ENCODE data around the gene PLCB4. TPM values are rescaled to one million over a fixed set of nuclear protein-coding genes. Genes with fewer than 3 reads are reported as not detected.

The PLCB4 gene
- total RNA-seq, 4 donors from 2014 or later: 6.3 to 24.5 (median 10.4) TPM

- Histone ChIP-seq H3K4me3 (no peak overlapping the region), H3K27ac (no peak overlapping the region), H3K27me3 (no peaks in the 10 kb centered on the region), H3K9me3 (no peaks in the 10 kb centered on the region), H3K36me3 (no peaks in the 10 kb centered on the region), H3K4me1 (no peaks in the 10 kb centered on the region)
- WGBS: 77% methylated on average over 2 of the region's 2 CpGs
- no peak for DNase-seq (ENCODE audit: low spot score in 2 of 2)
- TF ChIP-seq POLR2A (IDR thresholded peaks at IDR 0.05) (no peak), CTCF (IDR thresholded peaks at IDR 0.05) (no peak), POLR2AphosphoS5 (IDR thresholded peaks at IDR 0.05) (no peak), EP300 (IDR thresholded peaks at IDR 0.05) (no peak)
Observed at GRCh38 chr20:9103955-9104354, 35.1 kb downstream of the PLCB4 start.

GRCh38 chr20:9108260-9108659 is 39.4 kb downstream of the PLCB4 start:
- Histone ChIP-seq H3K36me3 (no peaks in the 10 kb centered on the region), H3K4me1 (peaks cover 10% of the 10 kb centered on the region), H3K4me3 (no peak overlapping the region), H3K9me3 (no peaks in the 10 kb centered on the region), H3K27me3 (no peaks in the 10 kb centered on the region), H3K27ac (no peak overlapping the region)
- no peak for DNase-seq (ENCODE audit: low spot score in 2 of 2)
- TF ChIP-seq CTCF (IDR thresholded peaks at IDR 0.05) (no peak), POLR2A (IDR thresholded peaks at IDR 0.05) (no peak), POLR2AphosphoS5 (IDR thresholded peaks at IDR 0.05) (no peak)
- 82% methylated on average over 1 of the region's 1 CpG for WGBS

- H3K4me3 ChIP-seq: no peak overlapping the region
- peaks cover 11% of the 10 kb centered on the region for H3K4me1 ChIP-seq
- H3K27ac ChIP-seq: peak overlapping the region; percentile 29
- no peak for DNase-seq (ENCODE audit: low spot score in 2 of 2)
- WGBS: 43% methylated on average over 1 of the region's 1 CpG
- no peak for TF ChIP-seq POLR2A (IDR thresholded peaks at IDR 0.05)
- TF ChIP-seq POLR2AphosphoS5 (IDR thresholded peaks at IDR 0.05): no peak
- TF ChIP-seq EP300 (IDR thresholded peaks at IDR 0.05): no peak
- no peak for TF ChIP-seq CTCF (IDR thresholded peaks at IDR 0.05)
- H3K36me3 ChIP-seq: no peaks in the 10 kb centered on the region
- H3K27me3 ChIP-seq: no peaks in the 10 kb centered on the region
- H3K9me3 ChIP-seq: no peaks in the 10 kb centered on the region
Observed at GRCh38 chr20:9109566-9109965, 40.7 kb downstream of the PLCB4 start.

- no peak for DNase-seq (ENCODE audit: low spot score in 2 of 2)
- TF ChIP-seq EP300 (IDR thresholded peaks at IDR 0.05) (no peak), POLR2AphosphoS5 (IDR thresholded peaks at IDR 0.05) (no peak), POLR2A (IDR thresholded peaks at IDR 0.05) (no peak), CTCF (IDR thresholded peaks at IDR 0.05) (no peak)
- no peak overlapping the region for H3K4me3 ChIP-seq
- H3K4me1 ChIP-seq: peaks cover 11% of the 10 kb centered on the region
- no peaks in the 10 kb centered on the region for H3K27me3 ChIP-seq
- WGBS: 23% methylated on average over 1 of the region's 1 CpG
- no peak overlapping the region for H3K27ac ChIP-seq
- no peaks in the 10 kb centered on the region for H3K9me3 ChIP-seq
- no peaks in the 10 kb centered on the region for H3K36me3 ChIP-seq
Observed at GRCh38 chr20:9110365-9110764, 41.5 kb downstream of the PLCB4 start.

GRCh38 chr20:9110916-9111432 is 42.1 kb downstream of the PLCB4 start:
- Histone ChIP-seq H3K27ac (no peak overlapping the region), H3K36me3 (no peaks in the 10 kb centered on the region), H3K4me1 (peaks cover 11% of the 10 kb centered on the region), H3K4me3 (no peak overlapping the region), H3K9me3 (no peaks in the 10 kb centered on the region), H3K27me3 (no peaks in the 10 kb centered on the region)
- TF ChIP-seq CTCF (IDR thresholded peaks at IDR 0.05): no peak
- TF ChIP-seq POLR2A (IDR thresholded peaks at IDR 0.05): no peak
- TF ChIP-seq EP300 (IDR thresholded peaks at IDR 0.05): no peak
- no peak for TF ChIP-seq POLR2AphosphoS5 (IDR thresholded peaks at IDR 0.05)
- DNase-seq (ENCODE audit: low spot score in 2 of 2): no peak
- 59% methylated on average over 3 of the region's 3 CpGs for WGBS
